MM.1S (cell line): ENCODE measurements around the gene WDR54.

ENCODE experiments used
- DNase-seq: peaks from one replicate; pipeline ENCODE4 v3.0.0-alpha.2; 2015
- H2AFZ ChIP-seq: fragments of 300-600 bp; sonication (generic); 2 replicates; pipeline ENCODE4 v1.6.0; 2016; ENCODE audit warnings: antibody characterized with exemption, low read length
- H3F3A ChIP-seq: fragments of 300-600 bp; sonication (generic); 2 replicates; pipeline ENCODE4 v1.6.1; 2016; ENCODE audit warnings: mild to moderate bottlenecking, antibody characterized with exemption, low read length, moderate library complexity, mixed read lengths; ENCODE audit not compliant: insufficient read depth
- H3K27ac ChIP-seq: fragments of 300-600 bp; sonication (generic); 2 replicates; pipeline ENCODE4 v1.5.1; 2016; ENCODE audit warnings: mild to moderate bottlenecking, low read length
- H3K27me3 ChIP-seq: fragments of 300-600 bp; sonication (generic); replicated peaks from 2 replicates; pipeline ENCODE4 v1.6.0; 2016; ENCODE audit warnings: low read length; ENCODE audit not compliant: insufficient read depth
- H3K36me3 ChIP-seq: fragments of 300-600 bp; sonication (generic); replicated peaks from 2 replicates; pipeline ENCODE4 v1.6.1; 2016; ENCODE audit warnings: mild to moderate bottlenecking, low read length, mixed read lengths; ENCODE audit not compliant: insufficient read depth
- H3K4me1 ChIP-seq: fragments of 300-600 bp; sonication (generic); 2 replicates; pipeline ENCODE4 v1.6.1; 2016; ENCODE audit warnings: low read length, mixed read lengths
- H3K4me2 ChIP-seq: fragments of 300-600 bp; sonication (generic); 2 replicates; pipeline ENCODE4 v1.6.0; 2016; ENCODE audit warnings: low read depth, low read length
- H3K4me3 ChIP-seq: fragments of 300-600 bp; sonication (generic); 2 replicates; pipeline ENCODE4 v1.5.1; 2016; ENCODE audit warnings: low read length, mixed read lengths
- H3K79me2 ChIP-seq: fragments of 300-600 bp; sonication (generic); 2 replicates; pipeline ENCODE4 v1.6.1; 2016; ENCODE audit warnings: mixed run types, low read length, mixed read lengths
- H3K9ac ChIP-seq: fragments of 300-600 bp; sonication (generic); 2 replicates; pipeline ENCODE4 v1.6.1; 2016; ENCODE audit warnings: low read length, mixed read lengths
- H3K9me2 ChIP-seq: fragments of 300-600 bp; sonication (generic); replicated peaks from 2 replicates; pipeline ENCODE4 v1.6.1; 2016; ENCODE audit warnings: mild to moderate bottlenecking, low read length, mixed read lengths; ENCODE audit not compliant: insufficient read depth
- H3K9me3 ChIP-seq: fragments of 300-600 bp; sonication (generic); replicated peaks from 2 replicates; pipeline ENCODE4 v1.6.1; 2016; ENCODE audit warnings: mild to moderate bottlenecking, low read length, mixed read lengths; ENCODE audit not compliant: insufficient read depth
- H4K20me1 ChIP-seq: fragments of 300-600 bp; sonication (generic); 2 replicates; pipeline ENCODE4 v1.6.1; 2016; ENCODE audit warnings: mild to moderate bottlenecking, low read length, moderate library complexity, mixed read lengths; ENCODE audit not compliant: insufficient read depth
- CTCF ChIP-seq: fragments of 300-600 bp; sonication (generic); IDR thresholded peaks from 2 replicates; pipeline ENCODE4 v1.5.1; 2016; ENCODE audit warnings: antibody characterized with exemption, low read length, mixed read lengths
- EZH2 ChIP-seq: fragments of 300-600 bp; sonication (generic); optimal IDR thresholded peaks from 2 replicates; pipeline ENCODE3; 2017; ENCODE audit warnings: low read depth, mild to moderate bottlenecking, antibody characterized with exemption, low read length, mixed read lengths
- EZH2phosphoT487 ChIP-seq: fragments of 300-600 bp; sonication (generic); IDR thresholded peaks from 2 replicates; pipeline ENCODE4 v1.6.1; 2018; ENCODE audit warnings: antibody characterized with exemption, low read length

Gene WDR54

GRCh38 chr2:74450570-74451190 lies 29.1 kb downstream of the WDR54 start:
- H3K4me1 ChIP-seq = peaks cover 9% of the 10 kb centered on the region
- H3K36me3 ChIP-seq = no peaks in the 10 kb centered on the region
- no peaks in the 10 kb centered on the region for H3K9me2 ChIP-seq
- H3F3A ChIP-seq = no peaks in the 10 kb centered on the region
- H2AFZ ChIP-seq = no peak overlapping the region
- no peaks in the 10 kb centered on the region for H3K27me3 ChIP-seq
- no peak overlapping the region for H3K27ac ChIP-seq
- no peaks in the 10 kb centered on the region for H3K9me3 ChIP-seq
- no peak overlapping the region for H3K4me2 ChIP-seq
- H3K79me2 ChIP-seq = peaks cover 7% of the 10 kb centered on the region
- no peak for DNase-seq
- TF ChIP-seq EZH2 (no peak), CTCF (no peak), EZH2phosphoT487 (no peak)
- H4K20me1 ChIP-seq = no peaks in the 10 kb centered on the region
- no peak overlapping the region for H3K4me3 ChIP-seq
- H3K9ac ChIP-seq = no peak overlapping the region

DNA sequence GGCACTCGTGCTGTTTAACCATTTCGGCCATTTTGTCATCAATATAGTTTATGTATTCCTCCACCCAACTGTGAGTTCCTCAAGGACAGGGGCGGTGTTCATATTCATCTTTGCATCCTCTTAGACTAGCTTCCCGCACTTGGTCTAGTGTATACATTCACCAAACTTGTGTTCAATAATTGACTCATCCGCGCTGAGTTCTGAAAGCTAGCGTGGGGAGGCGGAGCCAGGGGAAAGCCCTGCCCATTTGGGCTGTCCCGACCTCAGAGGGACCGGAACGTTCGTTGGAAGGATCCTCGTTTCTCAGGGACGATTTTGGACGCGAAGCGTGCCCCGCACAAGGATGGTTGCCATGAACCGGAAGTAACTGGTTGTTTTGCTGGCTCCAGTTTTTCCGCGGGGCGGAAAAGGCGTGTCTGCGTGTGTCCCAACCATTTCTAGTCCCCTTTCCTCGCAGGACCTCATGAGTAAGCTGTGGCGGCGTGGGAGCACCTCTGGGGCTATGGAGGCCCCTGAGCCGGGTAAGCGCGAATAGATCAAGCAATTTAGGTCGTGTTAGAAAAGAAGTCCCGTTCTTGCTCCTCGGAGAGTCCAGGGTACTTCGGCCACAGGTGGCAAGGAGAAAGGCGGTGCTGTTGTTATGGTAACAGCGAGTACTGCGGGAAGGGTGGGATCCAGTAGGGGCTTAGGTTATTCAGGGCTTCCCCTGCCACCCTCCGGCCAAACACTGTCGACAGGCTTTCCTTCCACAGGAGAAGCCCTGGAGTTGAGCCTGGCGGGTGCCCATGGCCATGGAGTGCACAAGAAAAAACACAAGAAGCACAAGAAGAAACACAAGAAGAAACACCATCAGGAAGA lies 33.4 kb downstream of the WDR54 start, which contains the start of gene INO80B:
Gene INO80B (plus strand): TSS at position 434 of the 858 bp plus-strand sequence. CDS start 30 bp downstream, at position 464.
- peak within 1 kb of the TSS; percentile 54 for H3K9ac ChIP-seq
- DNase-seq = peak; percentile 97
- peak within 1 kb of the TSS; percentile 1; the same call in 1 of the 2 replicates for H3K27ac ChIP-seq
- peaks cover 22% of the 10 kb centered on the region for H3K4me1 ChIP-seq
- H3K79me2 ChIP-seq = peaks cover 23% of the 10 kb centered on the region
- H3K9me2 ChIP-seq = no peaks in the 10 kb centered on the region
- no peaks in the 10 kb centered on the region for H4K20me1 ChIP-seq
- peaks cover 13% of the 10 kb centered on the region; the same call in 1 of the 2 replicates for H3F3A ChIP-seq
- TF ChIP-seq EZH2 (no peak), CTCF (no peak), EZH2phosphoT487 (no peak)
- H3K9me3 ChIP-seq = no peaks in the 10 kb centered on the region
- peak within 1 kb of the TSS; percentile 81 for H3K4me3 ChIP-seq
- H2AFZ ChIP-seq = peak within 1 kb of the TSS; percentile 54
- H3K27me3 ChIP-seq = no peaks in the 10 kb centered on the region
- peak within 1 kb of the TSS; percentile 86 for H3K4me2 ChIP-seq
- no peaks in the 10 kb centered on the region for H3K36me3 ChIP-seq

DNA sequence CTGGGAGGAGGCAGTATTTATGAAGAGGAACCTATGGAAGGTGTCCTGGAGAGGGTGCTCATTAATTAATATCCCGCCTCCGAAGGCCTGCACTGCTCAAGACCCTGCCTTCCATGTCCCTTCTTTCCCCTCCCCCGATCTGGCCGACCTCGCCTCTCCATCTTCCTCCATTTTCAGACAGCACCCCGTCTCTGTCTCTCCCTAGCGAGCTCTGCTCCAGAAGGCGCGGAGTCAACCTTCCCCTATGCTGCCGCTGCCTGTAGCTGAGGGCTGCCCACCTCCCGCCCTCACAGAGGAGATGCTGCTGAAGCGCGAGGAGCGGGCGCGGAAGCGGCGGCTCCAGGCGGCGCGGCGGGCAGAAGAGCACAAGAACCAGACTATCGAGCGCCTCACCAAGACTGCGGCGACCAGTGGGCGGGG lies 35.6 kb downstream of the WDR54 start:
- H3K9me2 ChIP-seq = no peaks in the 10 kb centered on the region
- DNase-seq = no peak
- H3K4me3 ChIP-seq = peak overlapping the region; percentile 86
- peak overlapping the region; percentile 92 for H3K9ac ChIP-seq
- H3F3A ChIP-seq = peaks cover 13% of the 10 kb centered on the region; the same call in 1 of the 2 replicates
- no peaks in the 10 kb centered on the region for H3K27me3 ChIP-seq
- peaks cover 23% of the 10 kb centered on the region for H3K79me2 ChIP-seq
- peak overlapping the region; percentile 85 for H2AFZ ChIP-seq
- peak overlapping the region; percentile 97 for H3K27ac ChIP-seq
- H3K4me1 ChIP-seq = peaks cover 22% of the 10 kb centered on the region
- no peaks in the 10 kb centered on the region for H3K9me3 ChIP-seq
- no peaks in the 10 kb centered on the region for H3K36me3 ChIP-seq
- TF ChIP-seq EZH2 (no peak), CTCF (no peak), EZH2phosphoT487 (no peak)
- no peaks in the 10 kb centered on the region for H4K20me1 ChIP-seq
- peak overlapping the region; percentile 86 for H3K4me2 ChIP-seq
